Cardiac muscle cell (in vitro differentiated cells and primary cell): ENCODE measurements around the gene CHD9NB. TPM values are rescaled to one million over a fixed set of nuclear protein-coding genes. Genes with fewer than 3 reads are reported as not detected.

Experiments
- DNase-seq, 2 donors: peaks; one replicate each; pipeline versions ENCODE4 v3.0.0 to v3.0.0-alpha.2; 2010 to 2017; ENCODE audit warnings: low read depth in 1 of 2, low spot score in 1 of 2
- H3K27ac ChIP-seq: fragments of 200-600 bp; sonication (generic); 2 replicates; pipeline ENCODE4 v1.5.1; 2016
- H3K27me3 ChIP-seq: fragments of 200-600 bp; sonication (generic); 2 replicates; pipeline ENCODE4 v1.6.0; 2016; ENCODE audit warnings: control low read depth
- H3K36me3 ChIP-seq: fragments of 200-600 bp; sonication (generic); 2 replicates; pipeline ENCODE4 v1.5.1; 2016; ENCODE audit warnings: control low read depth
- H3K4me1 ChIP-seq: fragments of 200-600 bp; sonication (generic); 2 replicates; pipeline ENCODE4 v1.8.1; 2017; ENCODE audit warnings: low read depth, mild to moderate bottlenecking, mixed run types
- H3K4me3 ChIP-seq: fragments of 200-600 bp; sonication (generic); 2 replicates; pipeline ENCODE4 v1.5.1; 2016; ENCODE audit warnings: mild to moderate bottlenecking
- H3K9me3 ChIP-seq: fragments of 200-600 bp; sonication (generic); 2 replicates; pipeline ENCODE4 v1.5.1; 2017; ENCODE audit warnings: low read depth, mild to moderate bottlenecking, control low read depth
- CTCF ChIP-seq: IDR thresholded peaks from 2 replicates; pipeline ENCODE4 v1.5.1; 2012; ENCODE audit warnings: low read depth, mild to moderate bottlenecking, low read length
- polyA plus RNA-seq: library from polyadenylated mRNA; unstranded; fragments of >200 nt; fragmentation: Nextera tagmentation; extraction: Ambion mirVana; gene quantifications from 2 replicates; pipeline ENCODE4 v1.2.1, GENCODE V29; 2016
- total RNA-seq: library from RNA; depleted of rRNA; stranded (reverse); fragments of >200 nt; gene quantifications from 2 replicates; pipeline ENCODE4 v1.2.3, GENCODE V29; 2016

CHD9NB gene
- total and polyA plus RNA-seq, 2 experiments from 2014 or later, result 0.12 TPM; not detected in 1

DNA sequence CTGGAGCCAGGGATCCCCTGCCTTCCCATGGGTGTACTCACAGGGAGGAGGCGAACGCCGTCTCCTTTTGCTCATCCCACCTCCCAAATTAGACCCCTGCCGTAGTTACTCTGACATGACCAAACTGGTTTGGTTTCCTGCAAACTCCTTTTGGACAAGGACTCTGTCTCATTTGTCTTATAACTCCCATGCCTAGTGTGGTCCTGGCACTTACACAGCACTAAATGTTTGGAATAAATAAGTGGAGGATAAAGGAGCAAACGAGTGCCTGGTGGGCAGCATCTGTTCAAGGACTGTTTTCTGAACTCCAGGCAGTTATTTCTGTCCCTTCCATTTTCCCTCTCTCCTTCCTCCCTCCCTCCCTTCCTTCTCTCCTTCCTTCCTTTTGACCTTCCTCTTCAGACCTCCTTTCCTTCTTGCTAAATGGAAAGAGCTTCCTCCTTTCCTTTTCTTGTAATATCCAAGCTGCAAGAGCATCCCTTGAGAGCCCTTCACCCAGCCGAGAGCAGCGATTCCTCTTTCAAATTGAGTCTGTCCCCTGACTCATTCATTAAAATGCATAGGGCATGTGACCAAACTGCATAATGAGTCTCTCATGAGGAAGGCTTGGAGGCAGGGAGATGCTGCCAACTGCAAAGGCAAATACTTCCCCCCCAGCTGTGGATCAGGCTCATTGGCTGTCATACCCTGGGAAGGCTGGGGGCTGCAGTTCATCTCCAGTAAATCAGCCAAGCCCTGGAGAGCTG is 38.9 kb upstream of the CHD9NB start:
- peak; percentile 23 to 94 for DNase-seq
- Histone ChIP-seq H3K4me3 (no peak overlapping the region), H3K4me1 (peaks cover 7% of the 10 kb centered on the region), H3K27ac (no peak overlapping the region), H3K27me3 (no peaks in the 10 kb centered on the region), H3K9me3 (no peaks in the 10 kb centered on the region), H3K36me3 (no peaks in the 10 kb centered on the region)
- TF ChIP-seq CTCF, result no peak

DNA sequence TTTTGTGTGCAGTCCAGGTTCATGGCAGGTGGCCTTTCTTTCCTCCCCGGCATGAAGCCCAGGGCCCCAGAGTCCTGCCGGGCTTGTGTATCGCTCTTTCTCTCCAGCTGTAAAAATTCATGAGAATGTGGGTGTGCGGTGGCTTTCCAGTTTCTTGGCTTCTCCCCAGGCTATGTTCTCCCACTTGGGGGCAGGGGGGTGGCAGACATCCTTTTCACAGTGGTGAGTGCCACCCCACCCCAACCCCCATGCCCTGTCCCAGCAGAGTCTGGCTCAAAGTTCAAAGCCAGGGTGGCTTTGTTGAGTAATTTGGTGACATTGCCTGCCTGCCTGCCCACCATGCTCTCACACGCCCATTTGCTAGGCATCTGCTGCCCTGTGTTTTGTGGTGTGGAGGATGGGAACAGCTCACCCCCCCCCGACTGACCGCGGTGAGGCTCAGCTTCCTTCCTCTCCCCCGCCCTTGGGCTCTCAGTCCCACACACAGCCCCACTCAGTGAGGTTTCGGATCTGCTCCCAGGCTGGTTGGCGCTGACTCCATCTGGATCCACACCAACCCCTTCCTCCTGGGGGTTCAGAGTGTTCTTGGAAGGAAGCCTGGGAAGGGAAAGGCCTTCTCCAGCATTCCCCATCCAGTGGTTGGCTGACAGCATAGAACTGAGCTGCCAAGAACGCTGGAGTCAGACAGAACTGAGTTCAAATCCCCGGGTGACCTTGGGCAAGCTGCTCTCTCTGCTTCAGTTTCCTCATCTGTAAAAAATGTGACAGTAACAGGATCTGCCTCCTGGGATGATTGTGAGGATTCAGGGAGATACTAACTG is 38.1 kb upstream of the CHD9NB start:
- peak in 1 of 2 donors; percentile 100 for DNase-seq
- no peaks in the 10 kb centered on the region for H3K9me3 ChIP-seq
- H3K4me1 ChIP-seq, result peaks cover 10% of the 10 kb centered on the region
- no peaks in the 10 kb centered on the region for H3K27me3 ChIP-seq
- TF ChIP-seq CTCF, result no peak
- no peaks in the 10 kb centered on the region for H3K36me3 ChIP-seq
- H3K27ac ChIP-seq, result no peak overlapping the region
- no peak overlapping the region for H3K4me3 ChIP-seq

- no peak for DNase-seq
- Histone ChIP-seq H3K27me3 (no peaks in the 10 kb centered on the region), H3K4me1 (peaks cover 11% of the 10 kb centered on the region), H3K36me3 (no peaks in the 10 kb centered on the region), H3K9me3 (no peaks in the 10 kb centered on the region), H3K4me3 (no peak overlapping the region), H3K27ac (no peak overlapping the region)
- TF ChIP-seq CTCF, result no peak
These were observed 37.5 kb upstream of the CHD9NB start for GRCh38 chr16:53090286-53090590.

DNA sequence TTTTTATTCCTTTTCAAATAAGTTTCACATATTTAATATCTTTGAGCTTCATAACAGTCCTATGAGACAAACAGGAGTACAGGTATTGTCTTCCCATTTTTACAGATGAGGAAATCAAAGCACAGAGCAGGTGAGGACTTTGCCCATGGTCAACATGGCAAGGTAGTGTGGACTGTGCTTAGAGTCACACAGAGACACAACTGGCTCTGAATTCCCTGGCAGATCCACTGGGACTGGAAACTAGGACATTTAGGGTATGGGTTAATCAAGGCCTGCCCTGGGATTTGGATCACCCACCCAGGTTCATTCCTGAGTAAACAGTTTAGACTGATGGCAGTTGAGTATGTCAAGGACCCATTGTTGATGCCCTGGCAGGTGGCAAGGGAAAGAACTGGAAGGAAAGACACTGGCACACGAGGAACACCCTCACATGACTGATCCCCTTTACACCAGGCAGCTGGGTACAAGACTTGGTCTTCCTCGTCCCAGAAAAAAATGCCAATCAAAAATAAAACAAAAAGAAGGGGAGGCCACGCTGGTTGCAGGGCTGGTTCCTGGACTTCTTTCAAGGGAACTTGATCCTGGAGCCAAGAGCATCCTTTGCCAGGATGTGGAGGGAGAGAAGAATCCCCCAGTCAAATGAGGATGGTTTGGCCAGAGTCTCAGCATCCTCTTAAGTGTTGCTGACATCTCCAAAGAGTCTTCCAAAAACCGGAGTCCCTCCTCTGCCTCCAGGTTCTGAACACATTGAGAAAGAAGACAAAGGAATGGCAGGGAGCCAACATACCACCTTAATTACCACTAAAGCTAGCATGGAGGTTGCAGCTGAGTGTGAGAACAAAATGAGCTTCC is 37.0 kb upstream of the CHD9NB start:
- no peak for TF ChIP-seq CTCF
- no peaks in the 10 kb centered on the region for H3K9me3 ChIP-seq
- no peak overlapping the region for H3K4me3 ChIP-seq
- no peaks in the 10 kb centered on the region for H3K36me3 ChIP-seq
- H3K27ac ChIP-seq, result no peak overlapping the region
- H3K4me1 ChIP-seq, result peaks cover 11% of the 10 kb centered on the region
- DNase-seq, result peak in 1 of 2 donors; percentile 77
- no peaks in the 10 kb centered on the region for H3K27me3 ChIP-seq

DNA sequence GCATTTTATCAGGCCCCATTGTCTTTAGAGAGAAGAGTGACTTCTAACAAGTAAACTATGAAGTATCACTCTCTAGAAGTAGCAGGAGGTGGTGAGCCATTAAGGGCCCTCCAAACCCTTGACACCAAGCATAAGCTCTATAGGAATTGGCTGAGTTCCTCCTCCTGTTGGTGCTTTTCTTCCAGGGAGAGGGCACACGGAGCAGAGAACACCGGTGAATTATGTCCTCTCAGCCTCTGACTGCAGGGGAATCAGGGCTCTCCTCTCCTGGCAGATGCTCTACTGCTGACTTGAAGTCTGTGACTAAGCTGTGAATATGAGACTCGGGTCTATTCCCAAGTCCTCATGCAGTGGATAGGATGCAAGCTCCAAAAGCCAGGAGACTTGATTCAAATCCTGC is 34.4 kb upstream of the CHD9NB start:
- H3K9me3 ChIP-seq, result no peaks in the 10 kb centered on the region
- no peaks in the 10 kb centered on the region for H3K36me3 ChIP-seq
- no peak overlapping the region for H3K27ac ChIP-seq
- peak in 1 of 2 donors; percentile 33 for DNase-seq
- no peak overlapping the region for H3K4me3 ChIP-seq
- no peaks in the 10 kb centered on the region for H3K27me3 ChIP-seq
- no peak for TF ChIP-seq CTCF
- peaks cover 7% of the 10 kb centered on the region for H3K4me1 ChIP-seq
